Naive B cell (primary cell): ENCODE measurements around the gene LTBP3. TPM values are rescaled to one million over a fixed set of nuclear protein-coding genes. Genes with fewer than 3 reads are reported as not detected.
A peak's percentile ranks its signal among the peaks of the same experiment; 100 is the strongest.

Experiments
- ATAC-seq, 2 donors: fragments of 150-1000 bp; cut with Tn5 transposase; 2 replicates each; pipeline ENCODE4 v1.10.0; 2021; ENCODE audit warnings: low read depth in 2 of 2, mild to moderate bottlenecking in 2 of 2, moderate library complexity in 2 of 2
- DNase-seq: peaks from one replicate; pipeline ENCODE4 v3.0.0; 2022
- H3K27ac Mint-ChIP-seq, 6 donors: one replicate each; pipeline ENCODE4 v1.8.0; 2020 to 2022; ENCODE audit warnings: mild to moderate bottlenecking in 6 of 6, mixed read lengths in 6 of 6, moderate library complexity in 5 of 6, inconsistent platforms in 2 of 6
- H3K27me3 Mint-ChIP-seq, 3 donors: one replicate each; pipeline ENCODE4 v1.8.0; 2021 to 2022; ENCODE audit warnings: mixed read lengths in 3 of 3, mild to moderate bottlenecking in 1 of 3
- H3K36me3 Mint-ChIP-seq, 2 donors: one replicate each; pipeline ENCODE4 v1.8.0; 2020 to 2022; ENCODE audit warnings: mixed read lengths in 2 of 2, inconsistent platforms in 1 of 2, mild to moderate bottlenecking in 1 of 2
- H3K4me1 Mint-ChIP-seq, 3 donors: one replicate each; pipeline ENCODE4 v1.8.0; 2020 to 2022; ENCODE audit warnings: mixed read lengths in 3 of 3, inconsistent platforms in 1 of 3, mild to moderate bottlenecking in 1 of 3, moderate library complexity in 1 of 3
- H3K4me3 Mint-ChIP-seq, 8 donors: one replicate each; pipeline ENCODE4 v1.8.0; 2020 to 2022; ENCODE audit warnings: mild to moderate bottlenecking in 8 of 8, mixed read lengths in 8 of 8, moderate library complexity in 8 of 8, inconsistent platforms in 2 of 8
- H3K9me3 Mint-ChIP-seq, 7 donors: one replicate each; pipeline ENCODE4 v1.8.0; 2020 to 2022; ENCODE audit warnings: mixed read lengths in 7 of 7, mild to moderate bottlenecking in 5 of 7, inconsistent platforms in 2 of 7, moderate library complexity in 1 of 7
- polyA plus RNA-seq, 6 donors: library from polyadenylated mRNA; unstranded; fragments of 300-500 nt; fragmentation: Illumina TruSeq; gene quantifications; one replicate each; pipeline ENCODE4 v1.2.3, GENCODE V29; 2021; ENCODE audit warnings: low read depth in 6 of 6

Gene LTBP3
- polyA plus RNA-seq, 6 donors from 2014 or later, result 12.5 to 40.5 (median 23.0) TPM

- Mint-ChIP-seq H3K36me3 (no peaks in the 10 kb centered on the region), H3K4me1 (peaks cover 49 to 64% (median 63%) of the 10 kb centered on the region in 3 donors), H3K4me3 (peak overlapping the region in 1 of 8 donors; percentile 56), H3K27ac (peak overlapping the region in 1 of 6 donors; percentile 47), H3K27me3 (no peaks in the 10 kb centered on the region), H3K9me3 (no peaks in the 10 kb centered on the region)
- ATAC-seq (no peak), DNase-seq (no peak)
These were observed 68.3 kb downstream of the LTBP3 start for GRCh38 chr11:65489706-65490320.

- no peaks in the 10 kb centered on the region for H3K9me3 Mint-ChIP-seq
- DNase-seq (no peak), ATAC-seq (no peak)
- H3K27me3 Mint-ChIP-seq, result no peaks in the 10 kb centered on the region
- H3K4me1 Mint-ChIP-seq, result peaks cover 45 to 59% (median 57%) of the 10 kb centered on the region in 3 donors
- no peak overlapping the region for H3K4me3 Mint-ChIP-seq
- no peaks in the 10 kb centered on the region for H3K36me3 Mint-ChIP-seq
- peak overlapping the region in 1 of 6 donors; percentile 63 for H3K27ac Mint-ChIP-seq
These were observed 69.0 kb downstream of the LTBP3 start for GRCh38 chr11:65489035-65489705.

Other genes with a start within 250 kb of the LTBP3 start
- gene CDC42EP2, start 243.5 kb downstream of the LTBP3 start, polyA plus RNA-seq, result under 1 TPM in 1 of 6 donors, not detected in 5; 0.88 TPM
- gene DPF2, start 224.5 kb downstream of the LTBP3 start, polyA plus RNA-seq, result 100 to 1,000 TPM in 1 of 6 donors, 10 to 100 TPM in 5; 68.1 to 104 (median 91.9) TPM
- gene TIGD3, start 203.6 kb downstream of the LTBP3 start, polyA plus RNA-seq, result 1 to 10 TPM; 1.5 to 3.3 (median 1.8) TPM
- gene SLC25A45, start 175.7 kb downstream of the LTBP3 start, polyA plus RNA-seq, result 10 to 100 TPM; 10.2 to 35.1 (median 16.2) TPM
- gene FRMD8, start 171.7 kb downstream of the LTBP3 start, polyA plus RNA-seq, result 10 to 100 TPM; 45.3 to 64.6 (median 53.8) TPM
- 1 to 10 TPM in 5 of 6 donors, under 1 TPM in 1; 0.88 to 4.2 (median 1.2) TPM for gene NEAT1, start 135.6 kb downstream of the LTBP3 start, polyA plus RNA-seq
- 1,000 to 10,000 TPM; 1,985 to 6,450 (median 3,738) TPM for gene MALAT1, start 59.3 kb downstream of the LTBP3 start, polyA plus RNA-seq
- 10 to 100 TPM; 21.8 to 40.0 (median 27.2) TPM for gene SCYL1, start 33.3 kb downstream of the LTBP3 start, polyA plus RNA-seq
- gene ZNRD2, start 12.1 kb upstream of the LTBP3 start, polyA plus RNA-seq, result 10 to 100 TPM; 56.9 to 74.5 (median 69.8) TPM
- 10 to 100 TPM; 44.3 to 82.6 (median 61.8) TPM for gene FAM89B, start 14.2 kb upstream of the LTBP3 start, polyA plus RNA-seq
- gene EHBP1L1, start 17.7 kb upstream of the LTBP3 start, polyA plus RNA-seq, result 10 to 100 TPM in 4 of 6 donors, 1 to 10 TPM in 2; 5.5 to 18.3 (median 11.6) TPM
- gene KCNK7, start 37.4 kb upstream of the LTBP3 start, polyA plus RNA-seq, result not detected
- 10 to 100 TPM in 4 of 6 donors, 1 to 10 TPM in 2; 9.2 to 20.1 (median 11.9) TPM for gene MAP3K11, start 55.9 kb upstream of the LTBP3 start, polyA plus RNA-seq
- gene PCNX3, start 57.4 kb upstream of the LTBP3 start, polyA plus RNA-seq, result 1 to 10 TPM in 5 of 6 donors, not detected in 1; 1.7 to 5.9 (median 3.0) TPM
- 100 to 1,000 TPM; 160 to 404 (median 207) TPM for gene SIPA1, start 79.7 kb upstream of the LTBP3 start, polyA plus RNA-seq
- 10 to 100 TPM; 36.3 to 72.2 (median 48.6) TPM for gene RELA, start 104.6 kb upstream of the LTBP3 start, polyA plus RNA-seq
- 10 to 100 TPM; 38.9 to 71.8 (median 63.6) TPM for gene KAT5, start 153.9 kb upstream of the LTBP3 start, polyA plus RNA-seq
- gene RNASEH2C, start 162.4 kb upstream of the LTBP3 start, polyA plus RNA-seq, result 100 to 1,000 TPM in 3 of 6 donors, 10 to 100 TPM in 3; 59.3 to 126 (median 99.1) TPM
- 10 to 100 TPM in 2 of 6 donors, 1 to 10 TPM in 4; 3.4 to 17.2 (median 9.6) TPM for gene AP5B1, start 222.6 kb upstream of the LTBP3 start, polyA plus RNA-seq
- not detected for gene OVOL1, start 228.7 kb upstream of the LTBP3 start, polyA plus RNA-seq